HG03469 (cell line): ENCODE measurements around the gene ATXN7L1.
"Not testable (repeated sequence)": the region's sequence is repeated elsewhere in the genome, so short reads cannot be mapped to it uniquely, and the experiment has no call there.

Experiments used
- ATAC-seq: cut with Tn5 transposase; IDR thresholded peaks from one replicate; pipeline ENCODE4 v1.9.1; 2021; ENCODE audit warnings: mild to moderate bottlenecking, moderate library complexity, moderate number of reproducible peaks; ENCODE audit not compliant: unreplicated experiment

Gene ATXN7L1

DNA sequence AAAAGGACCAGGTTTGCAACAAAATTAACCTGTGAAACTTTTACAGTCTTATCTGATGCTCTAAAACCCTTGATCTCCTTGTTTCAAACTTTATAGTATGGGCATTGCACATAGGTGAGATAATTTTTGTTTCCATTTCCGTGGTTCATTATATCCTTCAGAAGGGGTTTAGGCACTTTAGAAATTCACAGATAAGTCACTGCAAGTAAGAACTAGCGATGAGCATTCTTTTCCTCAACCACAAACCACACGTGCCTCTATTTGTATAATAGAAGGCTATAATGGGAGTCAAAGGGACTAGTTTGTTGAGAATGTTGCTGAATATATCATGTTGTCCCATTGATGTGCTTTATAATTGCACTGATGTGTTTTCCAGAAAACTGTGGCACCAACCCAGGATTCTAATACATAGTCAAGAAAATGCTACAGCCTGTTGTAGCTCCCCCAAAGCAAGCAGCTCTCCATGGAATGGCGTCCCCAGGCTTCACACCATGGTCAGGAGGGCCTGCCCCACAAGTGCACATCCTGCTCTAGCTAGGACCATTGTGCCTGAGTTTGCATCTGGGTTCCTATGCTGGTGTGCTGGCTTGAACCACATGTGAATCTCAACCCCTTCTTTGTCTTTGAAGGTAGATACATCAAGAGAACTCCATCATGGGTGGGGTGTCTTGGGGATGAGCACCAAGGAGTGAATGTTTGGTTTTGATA, 14.0 kb upstream of the ATXN7L1 start:
- no peak for ATAC-seq

DNA sequence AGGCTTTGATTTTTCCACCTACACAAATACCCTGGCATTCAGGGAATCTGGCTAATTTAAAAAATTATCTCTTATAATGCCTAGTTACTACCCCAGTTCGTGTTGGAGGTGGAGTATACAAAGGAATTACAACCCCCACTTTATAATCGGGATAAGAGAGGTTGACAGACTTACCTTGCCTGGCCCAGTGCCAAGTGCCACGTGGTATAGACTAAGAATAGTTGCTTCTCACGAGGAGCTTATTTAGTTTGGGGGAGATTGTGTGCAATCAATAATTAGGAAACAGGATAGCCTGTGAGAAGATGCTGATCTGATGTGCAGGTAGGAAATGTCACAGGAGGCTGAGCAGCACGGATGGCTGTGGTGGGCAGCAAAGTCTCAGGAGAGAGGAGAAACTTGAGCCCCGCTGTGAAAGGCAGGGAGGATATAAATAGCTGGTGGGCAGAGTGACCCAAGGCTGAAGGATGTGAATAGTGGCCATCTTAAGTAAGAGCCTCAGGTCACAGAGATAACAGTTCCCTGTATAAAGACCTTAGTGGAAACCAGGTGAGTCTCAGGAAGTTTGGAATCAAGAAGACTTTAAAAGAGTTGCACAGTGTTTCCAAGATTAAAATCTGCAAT, 11.3 kb upstream of the ATXN7L1 start:
- ATAC-seq = no peak

DNA sequence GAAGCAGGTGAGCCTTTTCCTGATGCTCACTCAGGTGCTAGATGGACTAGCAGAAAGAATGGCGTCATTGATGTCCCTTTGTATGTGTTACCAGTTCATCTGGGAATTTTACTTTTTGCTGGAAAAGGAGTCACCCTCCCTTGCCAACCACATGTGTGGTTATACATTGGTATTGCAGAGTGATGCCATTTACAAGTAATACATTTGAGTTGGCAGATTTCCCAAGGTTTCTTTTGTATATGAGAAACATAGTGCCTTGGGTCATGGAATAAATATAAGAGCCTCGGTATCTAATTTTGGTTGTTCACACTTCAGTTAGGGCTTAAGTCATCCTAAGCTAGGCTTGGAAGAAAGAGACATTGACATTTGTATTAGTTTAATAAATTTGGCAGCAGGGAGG, 10.4 kb upstream of the ATXN7L1 start:
- ATAC-seq = no peak

DNA sequence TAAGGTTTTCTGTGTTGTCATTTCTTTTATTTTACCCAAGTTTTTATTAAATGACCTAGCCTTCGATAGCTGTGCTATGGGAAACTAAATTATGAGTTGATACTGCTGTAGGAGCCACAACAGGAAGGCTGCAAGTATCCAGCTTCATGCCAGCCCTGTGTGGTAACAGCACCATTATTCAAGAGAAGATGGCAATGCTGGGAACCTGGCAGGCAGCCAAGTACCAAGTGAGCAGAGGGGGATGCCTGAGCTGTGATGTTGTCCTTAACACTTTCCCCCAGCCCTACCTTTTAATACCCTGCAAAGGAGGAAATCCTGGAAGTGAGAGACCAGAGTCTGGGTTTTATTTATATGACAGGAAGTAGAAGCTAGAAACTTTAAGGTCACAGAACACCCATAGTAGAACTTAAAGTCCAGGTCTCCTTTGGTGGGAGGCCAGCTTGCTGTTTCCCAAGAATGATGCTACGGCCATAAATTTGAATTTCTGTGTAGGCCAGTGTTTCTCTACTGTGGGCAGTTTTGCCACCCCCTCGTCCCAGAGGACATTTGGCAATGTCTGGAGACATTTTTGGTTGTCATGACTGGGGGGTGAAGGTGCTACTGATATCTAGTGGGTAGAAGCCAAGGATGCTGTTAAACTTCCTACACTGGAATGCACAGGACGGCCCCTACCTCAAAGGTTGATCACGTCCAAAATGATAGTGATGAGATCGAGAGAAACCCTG, 9.2 kb upstream of the ATXN7L1 start:
- ATAC-seq = no peak

DNA sequence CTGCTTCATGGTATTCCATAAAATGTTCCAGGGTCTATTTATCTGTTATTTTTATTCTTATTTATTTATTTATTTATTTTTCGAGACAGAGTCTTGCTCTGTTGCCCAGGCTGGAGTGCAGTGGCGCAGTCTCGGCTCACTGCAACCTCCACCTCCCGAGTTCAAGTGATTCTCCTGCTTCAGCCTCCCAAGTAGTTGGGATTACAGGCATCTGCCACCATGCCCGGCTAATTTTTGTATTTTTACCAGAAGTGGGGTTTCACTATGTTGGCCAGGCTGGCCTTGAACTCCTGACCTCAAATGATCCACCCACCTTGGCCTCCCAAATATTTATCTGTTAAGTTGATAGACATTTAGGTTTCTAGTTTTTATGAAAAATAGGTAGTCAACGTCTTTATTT, 6.8 kb upstream of the ATXN7L1 start:
- not testable (repeated sequence) for ATAC-seq

DNA sequence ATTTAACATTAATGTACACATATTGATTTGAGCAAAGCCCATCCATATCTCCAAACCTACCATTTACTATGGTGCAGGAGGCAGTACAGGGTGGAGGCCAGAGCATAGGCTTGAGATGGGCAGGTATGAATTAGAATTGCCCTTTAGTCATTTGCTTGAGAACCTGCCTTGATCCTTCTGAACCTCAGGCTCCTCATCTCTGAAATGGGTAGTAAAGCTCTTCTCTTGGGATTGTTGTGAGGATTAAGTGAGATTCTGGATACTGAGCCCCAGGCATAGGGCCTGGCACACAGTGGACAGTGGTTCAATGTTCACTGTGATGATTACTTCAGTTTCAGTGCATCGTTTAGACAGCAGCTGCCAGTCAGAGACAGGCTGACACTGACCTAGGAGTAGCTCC, 5.0 kb upstream of the ATXN7L1 start:
- ATAC-seq = no peak

DNA sequence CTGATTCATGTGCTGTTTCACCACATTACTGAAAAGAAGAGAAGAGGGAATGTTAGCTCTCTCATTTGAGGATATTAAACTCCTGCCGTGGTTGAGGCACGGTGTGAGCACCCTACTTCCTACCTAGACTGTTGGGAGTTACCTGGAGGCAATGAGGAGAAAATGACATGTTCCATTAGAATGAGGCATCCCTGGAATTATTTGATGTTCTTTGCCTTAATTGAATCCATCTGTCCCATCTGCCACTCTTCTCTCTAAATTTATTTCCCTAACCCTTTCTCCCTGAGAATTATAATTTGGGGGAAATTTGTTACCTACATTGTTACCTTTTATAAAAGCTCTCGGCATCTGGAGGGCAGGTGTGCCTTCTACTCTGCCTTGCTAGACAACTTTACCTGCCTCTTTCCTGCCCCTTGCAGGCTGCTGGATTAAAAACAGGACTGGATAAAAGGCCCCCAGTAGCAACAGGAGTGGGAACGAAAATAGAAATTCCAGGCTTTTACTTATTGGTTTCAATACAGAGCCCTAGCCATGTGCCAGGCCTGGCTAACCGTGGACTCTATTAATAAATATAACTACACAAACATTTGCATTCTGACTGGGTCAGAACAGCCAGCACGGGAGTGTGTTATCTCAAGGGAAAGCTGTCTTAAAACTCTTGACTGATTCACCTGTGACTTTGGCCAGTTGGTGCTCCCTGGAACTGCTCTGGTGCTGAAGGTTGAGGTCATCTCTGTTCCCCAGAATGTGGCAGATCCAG, 4.4 kb upstream of the ATXN7L1 start:
- ATAC-seq = no peak

DNA sequence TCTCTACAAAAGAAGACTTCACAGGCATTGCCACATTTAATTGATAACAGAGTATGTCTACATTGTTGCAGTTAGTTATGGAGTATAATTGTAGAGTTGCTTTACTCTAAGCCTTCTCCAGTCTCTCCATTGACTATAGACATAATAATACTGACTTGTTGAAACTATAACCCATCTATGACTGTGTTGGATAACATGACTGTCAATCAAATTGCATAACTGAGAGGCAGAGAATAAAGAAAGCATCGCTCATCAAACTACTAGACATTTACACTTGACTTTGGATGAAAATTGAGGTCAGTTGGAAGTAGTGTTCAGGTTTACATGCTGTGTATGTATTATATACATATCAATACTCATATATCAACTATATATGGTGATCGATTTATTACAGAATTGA, 3.4 kb upstream of the ATXN7L1 start:
- no peak for ATAC-seq

DNA sequence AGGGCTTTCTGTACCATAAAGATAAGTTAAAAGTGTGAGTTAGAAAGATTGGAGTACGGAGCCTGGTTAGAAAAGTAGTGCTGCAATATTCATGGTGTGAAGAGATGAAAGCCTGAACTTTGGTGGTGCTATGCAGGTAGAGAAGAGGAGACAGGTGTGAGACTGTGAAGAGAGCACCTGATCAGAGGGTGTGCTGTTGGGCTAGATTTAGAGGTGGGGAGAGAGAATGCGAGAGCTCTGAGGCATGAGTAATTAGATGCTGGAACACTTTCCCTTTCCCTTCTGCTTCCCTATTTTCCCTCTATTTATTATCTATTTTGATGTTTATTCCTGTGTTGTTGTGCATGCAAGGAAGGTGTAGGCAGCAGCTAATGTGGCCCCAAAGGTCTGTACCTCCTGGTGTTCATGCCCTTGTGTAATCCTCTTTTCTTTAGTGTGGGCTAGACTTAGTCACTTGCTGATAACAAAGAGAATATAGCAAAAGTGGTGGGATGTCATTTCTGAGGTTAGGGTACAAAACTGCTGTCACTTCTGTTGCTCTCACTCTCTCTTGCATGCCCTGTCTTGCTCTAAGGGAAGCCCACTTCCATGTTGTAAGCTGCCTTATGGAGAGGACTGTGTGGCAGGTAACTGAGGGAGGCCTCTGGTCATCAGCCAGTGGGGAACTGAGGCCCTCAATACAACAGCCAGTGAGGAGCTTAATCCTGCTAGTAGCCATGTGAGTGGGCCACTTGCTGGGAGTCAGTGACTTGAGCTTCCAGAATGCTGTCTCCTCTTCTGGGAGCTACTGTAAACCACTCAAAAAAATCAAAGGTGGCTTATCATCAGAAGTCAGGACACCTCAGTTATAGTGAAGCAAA, 2.6 kb upstream of the ATXN7L1 start:
- no peak for ATAC-seq

DNA sequence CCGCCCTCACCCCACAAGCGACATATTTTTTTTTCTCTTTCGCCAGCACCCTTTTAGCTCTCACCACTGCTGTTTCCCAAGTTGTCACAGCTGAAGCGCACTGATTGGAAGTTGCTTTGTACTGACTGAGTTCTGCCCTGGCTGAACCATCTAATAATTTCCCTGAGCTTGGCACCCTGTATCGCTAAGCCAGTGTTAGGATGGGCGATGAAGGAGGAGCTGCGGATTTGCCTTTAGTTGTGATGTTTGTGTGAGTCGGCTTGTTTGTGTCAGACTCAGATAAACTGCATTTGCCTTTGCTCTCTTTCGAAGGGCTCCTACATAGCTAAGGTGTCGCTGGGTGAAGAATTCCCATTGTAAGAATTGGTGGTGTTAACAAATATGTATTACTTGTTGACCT, 1.3 kb upstream of the ATXN7L1 start:
- ATAC-seq = no peak

DNA sequence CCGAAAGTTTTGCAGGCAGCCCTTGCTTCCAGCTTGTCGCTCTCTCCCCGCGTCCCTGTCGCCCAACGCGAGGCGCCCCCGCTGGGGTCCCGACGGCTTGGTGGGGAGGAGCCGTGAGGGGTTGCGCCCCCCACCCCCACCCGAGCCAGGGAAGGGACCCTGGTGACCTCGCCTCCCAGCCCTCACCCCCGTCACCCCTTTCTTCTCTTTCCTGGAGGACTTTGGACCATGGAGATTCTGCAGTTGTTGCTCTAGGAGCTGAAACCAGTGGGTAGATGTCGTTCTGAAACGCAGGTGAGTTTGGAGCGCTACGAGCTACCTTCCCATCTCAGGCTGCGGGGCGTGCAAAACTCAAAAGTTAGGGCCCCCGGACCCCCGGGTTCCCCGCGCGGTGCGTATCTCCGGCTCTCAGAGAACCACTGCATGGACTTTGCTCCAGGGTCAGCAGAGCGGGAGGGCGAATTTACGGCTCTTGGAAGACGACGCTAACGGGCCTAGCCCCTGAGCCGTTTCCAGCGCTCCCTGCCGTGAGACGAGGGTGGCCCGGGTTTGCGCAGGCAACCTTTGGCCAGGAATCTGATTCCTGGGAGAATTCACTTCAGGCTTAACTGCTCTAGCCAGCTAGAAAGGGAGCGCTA, 684 bp upstream of the ATXN7L1 start:
- ATAC-seq = no peak

DNA sequence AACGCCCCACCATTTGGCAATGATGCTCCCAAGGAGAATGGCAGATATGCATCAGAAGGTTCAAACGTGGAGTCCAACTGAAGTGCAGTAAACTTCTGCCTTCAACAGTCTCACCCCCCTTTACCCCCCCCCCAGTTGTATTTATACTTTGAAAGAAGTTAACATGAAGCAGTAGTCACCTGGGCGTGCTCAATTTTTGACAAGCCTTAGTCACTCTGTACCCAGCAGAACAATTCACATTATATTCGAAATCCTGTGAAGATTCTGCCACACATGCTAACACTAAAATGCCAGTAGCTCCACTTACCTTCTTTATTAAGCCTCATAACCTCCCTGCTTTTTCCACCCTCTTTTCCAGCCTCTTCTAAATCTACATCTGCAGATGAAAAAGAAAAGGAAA, 894 bp downstream of the ATXN7L1 start:
- no peak for ATAC-seq

DNA sequence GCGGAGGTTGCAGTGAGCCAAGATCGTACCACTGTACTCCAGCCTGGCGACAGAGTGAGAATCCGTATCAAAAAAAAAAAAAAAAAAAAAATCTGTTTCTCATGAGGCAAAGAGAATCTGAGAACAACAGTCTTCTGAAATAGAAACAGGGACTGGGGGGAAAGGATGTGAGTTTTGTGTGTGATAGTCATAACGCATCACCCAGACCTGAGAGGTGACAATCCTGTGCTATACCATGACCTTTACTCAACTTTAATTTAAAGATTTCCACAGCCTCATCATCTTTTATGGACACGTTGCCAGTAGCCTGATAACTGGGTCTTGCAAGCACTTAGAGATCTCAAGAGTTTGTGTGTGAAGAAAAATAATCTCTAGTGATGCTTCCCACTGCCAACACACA, 2.3 kb downstream of the ATXN7L1 start:
- no peak for ATAC-seq

DNA sequence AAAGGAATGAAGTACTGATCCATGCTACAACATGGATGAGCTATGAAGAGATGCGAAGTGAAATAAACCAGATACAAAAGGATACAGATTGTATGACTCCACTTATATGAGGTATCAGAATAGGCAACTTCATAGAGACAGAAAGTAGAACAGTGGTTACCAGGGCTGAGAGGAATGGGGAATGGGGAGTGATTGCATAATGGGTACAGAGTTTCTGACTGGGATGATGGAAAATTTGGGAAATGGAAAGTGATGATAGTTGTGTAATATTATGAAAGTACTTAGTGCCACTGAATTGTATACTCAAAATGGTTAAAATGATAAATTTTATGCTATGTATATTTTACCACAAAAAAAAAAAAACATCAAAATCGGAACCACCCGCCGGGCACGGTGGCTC, 3.9 kb downstream of the ATXN7L1 start:
- no peak for ATAC-seq

DNA sequence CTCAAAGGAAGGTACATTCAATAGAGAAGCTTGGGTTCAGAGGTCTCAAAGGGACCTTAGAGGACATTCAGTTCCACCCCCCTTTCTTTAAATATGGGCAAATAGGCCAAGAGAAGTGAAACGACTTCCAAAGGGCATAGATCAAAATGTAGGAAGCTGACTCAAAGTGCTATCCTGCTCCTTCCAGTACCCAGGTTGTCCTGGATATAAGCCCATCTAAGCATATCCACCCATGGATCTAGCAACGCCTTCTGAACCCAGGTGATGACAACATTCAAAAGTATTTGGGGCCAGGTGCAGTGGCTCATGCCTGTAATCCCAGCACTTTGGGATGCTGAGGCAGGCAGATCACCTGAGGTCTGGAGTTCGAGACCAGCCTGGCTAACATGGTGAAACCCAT, 5.3 kb downstream of the ATXN7L1 start:
- no peak for ATAC-seq

DNA sequence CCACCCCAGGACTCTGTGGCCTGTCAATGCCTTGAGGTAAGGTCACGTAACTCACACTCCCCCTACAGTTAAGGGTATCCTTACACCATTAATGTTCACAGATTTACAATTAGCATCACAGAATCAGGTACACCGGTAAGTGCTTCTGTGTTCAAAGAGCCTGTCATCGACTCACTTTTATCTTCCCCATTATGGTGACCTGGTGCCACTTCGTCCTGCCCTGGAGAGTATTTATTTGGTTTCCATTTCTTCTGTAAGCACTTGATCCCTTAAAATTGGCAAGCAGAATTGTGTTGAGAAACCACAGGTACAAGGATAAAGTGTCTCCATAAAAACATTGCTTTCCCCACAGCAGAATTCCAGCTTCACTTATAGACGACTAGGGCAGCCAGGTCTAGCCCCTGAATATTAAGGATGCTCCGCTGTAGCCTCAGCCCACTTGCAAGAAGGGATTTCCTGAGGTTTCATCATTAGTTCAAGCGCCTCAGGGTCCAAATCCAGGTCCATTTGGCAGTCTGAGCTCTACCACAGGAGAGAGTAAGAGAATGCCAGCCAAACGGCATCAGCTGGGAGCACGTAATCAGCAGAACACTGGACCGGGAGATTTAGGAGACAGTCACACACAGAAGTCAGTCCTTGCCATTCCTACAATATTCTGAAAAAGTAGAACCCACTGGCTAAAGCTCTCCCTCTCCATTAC, 10.1 kb downstream of the ATXN7L1 start:
- no peak for ATAC-seq

DNA sequence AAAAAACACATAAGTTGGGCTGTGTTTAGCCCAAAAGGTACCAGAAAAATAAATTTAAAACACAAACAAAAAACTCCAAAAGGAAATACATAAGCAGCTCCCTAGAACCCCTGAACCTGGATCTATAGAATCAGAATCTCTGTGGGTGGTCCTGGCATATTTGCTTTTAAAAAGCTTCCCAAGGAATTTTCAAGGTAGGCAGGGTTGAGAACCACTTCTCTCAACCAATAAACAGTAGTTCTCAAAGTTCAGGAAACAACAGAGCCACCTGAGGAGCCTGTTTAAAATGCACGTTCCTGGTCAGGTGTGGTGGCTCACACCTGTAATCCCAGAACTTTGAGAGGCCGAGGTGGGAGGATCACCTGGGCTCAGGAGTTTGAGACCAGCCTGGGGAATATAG, 12.5 kb downstream of the ATXN7L1 start:
- no peak for ATAC-seq

DNA sequence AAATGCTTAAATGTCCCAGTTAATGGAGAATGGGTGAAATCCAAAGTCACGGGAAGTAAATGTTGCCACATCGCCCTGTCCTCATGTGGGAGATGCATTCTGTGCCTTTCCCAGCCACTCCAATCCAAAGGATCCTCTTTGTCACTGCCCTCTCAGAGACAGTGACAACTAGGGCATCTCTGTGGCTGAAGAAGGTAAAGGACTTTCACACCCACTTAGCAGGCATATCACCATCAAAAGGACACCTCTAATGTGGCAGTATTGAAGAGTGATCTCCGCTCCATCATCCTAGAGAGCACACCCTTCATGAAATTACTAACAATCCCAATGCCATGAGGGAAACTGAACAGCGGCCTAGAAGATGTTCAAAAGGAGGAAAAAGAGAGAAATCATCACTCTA, 13.6 kb downstream of the ATXN7L1 start:
- no peak for ATAC-seq

DNA sequence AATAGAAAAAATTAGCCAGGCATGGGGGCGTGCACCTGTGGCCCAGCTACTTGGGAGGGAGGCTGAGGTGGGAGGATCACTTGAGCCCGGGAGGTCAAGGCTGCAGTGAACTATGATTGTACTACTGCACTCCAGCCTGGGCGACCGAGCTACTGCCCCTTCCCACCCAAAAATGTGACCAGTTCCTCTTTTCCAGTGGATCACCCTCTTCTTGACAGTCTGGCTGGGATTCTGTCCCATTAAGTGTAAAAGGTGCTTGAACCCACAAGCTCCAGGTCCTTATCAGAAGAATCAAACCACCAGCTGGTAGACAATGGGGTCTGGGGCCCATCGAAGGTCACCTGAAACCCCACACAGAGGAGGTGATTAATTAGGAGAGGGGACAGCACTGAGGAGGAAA, 14.1 kb downstream of the ATXN7L1 start:
- no peak for ATAC-seq

DNA sequence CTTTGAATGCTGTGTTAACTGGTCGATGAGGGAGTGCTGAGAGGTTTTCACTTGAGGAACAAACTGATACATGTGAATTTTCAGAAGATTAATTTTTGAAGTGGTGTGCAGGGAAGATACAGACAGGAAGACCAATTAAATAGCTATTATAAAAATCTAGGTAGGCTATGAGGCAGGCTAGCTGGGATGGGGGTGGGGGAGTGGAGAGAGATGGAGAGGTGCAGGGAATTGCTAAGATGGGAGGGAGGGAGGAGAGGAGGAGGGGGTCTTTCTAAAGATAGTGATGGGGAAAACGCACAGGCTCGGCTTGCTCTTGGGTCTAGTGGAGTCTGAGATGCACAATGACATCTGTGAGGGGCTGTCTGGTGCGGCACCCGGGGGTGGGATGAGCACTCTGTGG, 15.2 kb downstream of the ATXN7L1 start:
- no peak for ATAC-seq
